HEK293T (cell line): ENCODE results near the gene SPPL3.

Source experiments
- CTCF ChIA-PET: fragments of 350-600 bp; formaldehyde crosslinking; extraction: SDS; loops from one replicate; lab custom pipeline; 2021; ENCODE audit warnings: antibody characterized with exemption, inconsistent platforms; lab: Yijun Ruan, JAX
- POLR2A ChIA-PET: fragments of 350-600 bp; formaldehyde crosslinking; extraction: SDS; loops from one replicate; lab custom pipeline; 2020; ENCODE audit warnings: antibody characterized with exemption, inconsistent platforms; lab: Yijun Ruan, JAX
- DNase-seq: peaks from one replicate; pipeline ENCODE4 v3.0.0; 2012; ENCODE audit warnings: mixed read lengths; ENCODE audit errors: extremely low spot score
- ARNT ChIP-seq: fragments of 450-650 bp; IDR thresholded peaks from 2 replicates; pipeline ENCODE4 v1.6.1; 2017; ENCODE audit warnings: mild to moderate bottlenecking
- BHLHE40 ChIP-seq: fragments of 450-650 bp; IDR thresholded peaks from 2 replicates; pipeline ENCODE4 v1.6.1; 2016; ENCODE audit warnings: mild to moderate bottlenecking, moderate library complexity, borderline replicate concordance
- CTBP1 ChIP-seq: fragments of 450-650 bp; IDR thresholded peaks from 2 replicates; pipeline ENCODE4 v1.6.1; 2016; ENCODE audit warnings: borderline replicate concordance
- ELF4 ChIP-seq: fragments of 450-650 bp; IDR thresholded peaks from 2 replicates; pipeline ENCODE4 v1.6.1; 2017; ENCODE audit warnings: antibody characterized with exemption
- FOXA1 ChIP-seq: fragments of 450-650 bp; IDR thresholded peaks from 2 replicates; pipeline ENCODE4 v1.6.1; 2016; ENCODE audit warnings: mild to moderate bottlenecking
- FOXK2 ChIP-seq: fragments of 450-650 bp; IDR thresholded peaks from 2 replicates; pipeline ENCODE4 v1.6.1; 2016; ENCODE audit warnings: mild to moderate bottlenecking
- FOXM1 ChIP-seq: fragments of 450-650 bp; IDR thresholded peaks from 2 replicates; pipeline ENCODE4 v1.6.1; 2017; ENCODE audit warnings: mild to moderate bottlenecking, borderline replicate concordance
- HDGF ChIP-seq: fragments of 450-650 bp; IDR thresholded peaks from 2 replicates; pipeline ENCODE4 v1.6.1; 2017; ENCODE audit warnings: antibody characterized with exemption, borderline replicate concordance
- L3MBTL2 ChIP-seq: fragments of 450-650 bp; conservative IDR thresholded peaks from 2 replicates; pipeline ENCODE4 v1.6.1; 2016; ENCODE audit warnings: mild to moderate bottlenecking
- LEF1 ChIP-seq: fragments of 450-650 bp; IDR thresholded peaks from 2 replicates; pipeline ENCODE4 v1.6.1; 2017; ENCODE audit warnings: mild to moderate bottlenecking, borderline replicate concordance
- NFRKB ChIP-seq: fragments of 450-650 bp; IDR thresholded peaks from 2 replicates; pipeline ENCODE4 v1.6.1; 2016; ENCODE audit warnings: mild to moderate bottlenecking, moderate library complexity
- SP1 ChIP-seq: fragments of 450-650 bp; IDR thresholded peaks from 2 replicates; pipeline ENCODE4 v1.6.1; 2017
- SUZ12 ChIP-seq: fragments of 450-650 bp; IDR thresholded peaks from 2 replicates; pipeline ENCODE4 v1.6.1; 2016; ENCODE audit warnings: mild to moderate bottlenecking
- TARDBP ChIP-seq: fragments of 450-650 bp; IDR thresholded peaks from 2 replicates; pipeline ENCODE4 v1.6.1; 2016
- ZNF384 ChIP-seq: fragments of 450-650 bp; IDR thresholded peaks from 2 replicates; pipeline ENCODE4 v1.6.1; 2016
- TF ChIP-seq, protein P1 (sequence below): fragments of 450-650 bp; IDR thresholded peaks from 2 replicates; pipeline ENCODE4 v1.6.1; 2016

The SPPL3 gene

GRCh38 chr12:120836114-120836684 is 68.0 kb downstream of the SPPL3 start:
- no peak for DNase-seq
- ChIA-PET POLR2A (no interaction called here), CTCF (no interaction called here)
- no peak for TF ChIP-seq ARNT
- TF ChIP-seq FOXK2: no peak
- TF ChIP-seq, protein P1, sequence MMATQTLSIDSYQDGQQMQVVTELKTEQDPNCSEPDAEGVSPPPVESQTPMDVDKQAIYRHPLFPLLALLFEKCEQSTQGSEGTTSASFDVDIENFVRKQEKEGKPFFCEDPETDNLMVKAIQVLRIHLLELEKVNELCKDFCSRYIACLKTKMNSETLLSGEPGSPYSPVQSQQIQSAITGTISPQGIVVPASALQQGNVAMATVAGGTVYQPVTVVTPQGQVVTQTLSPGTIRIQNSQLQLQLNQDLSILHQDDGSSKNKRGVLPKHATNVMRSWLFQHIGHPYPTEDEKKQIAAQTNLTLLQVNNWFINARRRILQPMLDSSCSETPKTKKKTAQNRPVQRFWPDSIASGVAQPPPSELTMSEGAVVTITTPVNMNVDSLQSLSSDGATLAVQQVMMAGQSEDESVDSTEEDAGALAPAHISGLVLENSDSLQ: no peak
- TF ChIP-seq TARDBP: no peak
- no peak for TF ChIP-seq NFRKB
- TF ChIP-seq ELF4: no peak
- no peak for TF ChIP-seq ZNF384
- TF ChIP-seq L3MBTL2: no peak
- TF ChIP-seq CTBP1: no peak
- no peak for TF ChIP-seq FOXM1
- TF ChIP-seq HDGF: no peak
- no peak for TF ChIP-seq BHLHE40
- no peak for TF ChIP-seq LEF1
- TF ChIP-seq FOXA1: no peak
- TF ChIP-seq SP1: no peak
- no peak for TF ChIP-seq SUZ12

GRCh38 chr12:120835657-120836056 is 68.5 kb downstream of the SPPL3 start:
- ChIA-PET CTCF (interaction anchor here (1.1 kb wide), 1 partner anchor 21 kb away, joined by 5 read pairs; no protein-coding TSS in a partner anchor), POLR2A (interaction anchor here (0.7 kb wide), 1 partner anchor 75 kb away, joined by 3 read pairs; no protein-coding TSS in a partner anchor)
- no peak for DNase-seq
- TF ChIP-seq NFRKB: no peak
- TF ChIP-seq, protein P1: no peak
- no peak for TF ChIP-seq SP1
- TF ChIP-seq FOXK2: no peak
- no peak for TF ChIP-seq ELF4
- TF ChIP-seq CTBP1: no peak
- no peak for TF ChIP-seq TARDBP
- no peak for TF ChIP-seq ZNF384
- no peak for TF ChIP-seq LEF1

DNA sequence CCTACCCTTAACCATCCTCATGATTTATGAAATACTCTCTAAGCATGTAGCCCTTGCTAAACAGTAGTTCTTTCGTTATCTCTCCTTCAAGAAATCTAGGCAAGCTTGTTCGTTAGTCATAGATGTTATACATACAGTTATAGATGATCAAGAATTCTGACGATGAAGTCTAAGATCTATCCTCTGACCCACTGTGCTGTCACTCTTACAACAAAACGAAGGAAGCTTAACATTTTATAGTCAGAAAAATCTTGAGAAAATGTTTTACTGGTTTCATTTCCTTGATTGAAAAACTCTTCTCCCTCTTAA is 68.9 kb downstream of the SPPL3 start:
- DNase-seq: no peak
- TF ChIP-seq NFRKB: no peak
- CTCF ChIA-PET: interaction anchor here (1.1 kb wide), 1 partner anchor 22 kb away, joined by 5 read pairs; no protein-coding TSS in a partner anchor
- POLR2A ChIA-PET: interaction anchor here (0.7 kb wide), 1 partner anchor 74 kb away, joined by 3 read pairs; no protein-coding TSS in a partner anchor

DNA sequence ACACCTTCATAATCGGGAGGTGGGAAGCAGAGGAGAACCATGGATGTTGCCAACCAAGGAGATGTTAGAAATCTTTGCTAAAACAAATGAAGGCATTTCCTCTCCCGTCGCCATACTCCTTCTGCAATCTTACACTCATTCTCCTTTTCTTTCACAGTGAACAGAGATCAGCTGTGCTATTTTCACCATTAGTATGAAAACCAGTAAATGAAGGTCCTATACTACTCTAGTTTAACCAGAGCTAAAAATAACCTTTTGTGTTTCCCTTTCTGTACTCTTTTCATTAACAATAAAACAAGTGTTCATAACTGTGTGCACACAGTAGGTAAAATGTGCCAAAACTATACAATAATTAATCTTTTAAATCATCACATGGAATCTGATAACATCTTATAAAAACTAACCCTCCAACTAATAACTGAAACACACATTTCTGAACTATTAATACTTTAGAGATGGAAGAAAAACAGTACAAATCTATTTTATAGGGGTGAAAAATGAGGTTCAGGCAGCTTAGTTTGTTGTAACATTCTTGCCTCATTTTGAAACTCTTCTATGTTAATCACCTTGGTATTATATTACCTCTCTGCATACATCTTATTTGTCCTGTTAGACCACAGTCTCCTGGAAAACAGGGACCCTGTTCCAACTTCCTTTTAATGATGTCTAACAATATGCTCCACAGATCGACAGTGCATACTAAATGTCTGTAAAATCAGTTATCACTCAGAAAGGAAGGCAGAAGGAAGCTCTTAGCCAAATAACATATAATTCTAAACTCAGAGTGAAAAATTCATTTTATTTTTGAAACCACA is 69.5 kb downstream of the SPPL3 start:
- DNase-seq: no peak
- ChIA-PET POLR2A (interaction anchor here (0.7 kb wide), 1 partner anchor 74 kb away, joined by 3 read pairs; no protein-coding TSS in a partner anchor), CTCF (interaction anchor here (1.1 kb wide), 1 partner anchor 22 kb away, joined by 5 read pairs; no protein-coding TSS in a partner anchor)
- TF ChIP-seq TARDBP: no peak
- TF ChIP-seq FOXK2: no peak
- TF ChIP-seq FOXA1: no peak
- no peak for TF ChIP-seq FOXM1
- no peak for TF ChIP-seq L3MBTL2
- no peak for TF ChIP-seq SUZ12
- TF ChIP-seq SP1: no peak
- TF ChIP-seq LEF1: no peak
- TF ChIP-seq BHLHE40: no peak
- no peak for TF ChIP-seq HDGF
- no peak for TF ChIP-seq ELF4
- TF ChIP-seq ARNT: no peak
- TF ChIP-seq ZNF384: no peak
- TF ChIP-seq, protein P1: no peak
- TF ChIP-seq CTBP1: no peak
- TF ChIP-seq NFRKB: no peak

GRCh38 chr12:120833849-120834248 is 70.3 kb downstream of the SPPL3 start:
- no peak for DNase-seq
- TF ChIP-seq SP1 (no peak), SUZ12 (no peak), ARNT (no peak), FOXA1 (no peak), FOXK2 (no peak)
- POLR2A ChIA-PET: no interaction called here
- CTCF ChIA-PET: no interaction called here

- TF ChIP-seq FOXM1: no peak
- no peak for TF ChIP-seq ELF4
- TF ChIP-seq CTBP1: no peak
- TF ChIP-seq FOXA1: no peak
- no peak for TF ChIP-seq NFRKB
- no peak for TF ChIP-seq ZNF384
- TF ChIP-seq, protein P1: no peak
- TF ChIP-seq LEF1: no peak
- no peak for TF ChIP-seq BHLHE40
- TF ChIP-seq TARDBP: no peak
- no peak for TF ChIP-seq SUZ12
- TF ChIP-seq FOXK2: no peak
- no peak for TF ChIP-seq ARNT
- TF ChIP-seq HDGF: no peak
- CTCF ChIA-PET: no interaction called here
- POLR2A ChIA-PET: no interaction called here
- no peak for DNase-seq
Observed at GRCh38 chr12:120832737-120833136, 71.4 kb downstream of the SPPL3 start.
